Stimulated activated CD4-positive, alpha-beta T cell treated with anti-CD3 and anti-CD28 coated beads, Interleukin-12 subunit alpha, Interleukin-12 subunit beta, amount 100 ng/mL, for 24 hours (primary cell): Measurements from ENCODE around the gene TREH.

ENCODE experiments used
- DNase-seq, 2 experiments: peaks; one replicate each; pipeline ENCODE4 v3.0.0-alpha.2; 2020; ENCODE audit warnings: low read depth in 2 of 2

TREH gene

GRCh38 chr11:118629761-118630661 lies 49.4 kb downstream of the TREH start:
- DNase-seq, result no peak

GRCh38 chr11:118628861-118629549 lies 50.4 kb downstream of the TREH start:
- DNase-seq, result no peak

DNA sequence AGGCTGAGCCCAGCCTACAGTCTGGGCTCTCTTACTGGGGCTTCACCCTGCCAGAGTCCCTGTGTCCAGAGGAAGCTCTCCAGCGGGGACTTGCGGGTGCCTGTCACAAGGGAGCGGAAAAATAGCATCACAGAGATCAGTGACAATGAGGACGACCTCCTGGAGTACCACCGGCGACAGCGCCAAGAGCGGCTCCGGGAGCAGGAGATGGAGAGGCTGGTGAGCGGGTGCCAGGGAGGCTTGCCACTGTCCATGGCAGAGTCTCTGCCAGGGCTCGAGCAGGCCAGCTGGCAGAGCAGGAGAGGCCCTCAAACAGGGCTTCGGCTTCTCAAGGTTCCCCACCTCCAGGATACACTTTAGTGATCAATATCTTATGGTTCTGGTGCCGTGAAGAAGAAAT lies 51.0 kb downstream of the TREH start:
- DNase-seq, result no peak

- DNase-seq, result no peak
Measured at GRCh38 chr11:118628031-118628430, 51.4 kb downstream of the TREH start.

DNA sequence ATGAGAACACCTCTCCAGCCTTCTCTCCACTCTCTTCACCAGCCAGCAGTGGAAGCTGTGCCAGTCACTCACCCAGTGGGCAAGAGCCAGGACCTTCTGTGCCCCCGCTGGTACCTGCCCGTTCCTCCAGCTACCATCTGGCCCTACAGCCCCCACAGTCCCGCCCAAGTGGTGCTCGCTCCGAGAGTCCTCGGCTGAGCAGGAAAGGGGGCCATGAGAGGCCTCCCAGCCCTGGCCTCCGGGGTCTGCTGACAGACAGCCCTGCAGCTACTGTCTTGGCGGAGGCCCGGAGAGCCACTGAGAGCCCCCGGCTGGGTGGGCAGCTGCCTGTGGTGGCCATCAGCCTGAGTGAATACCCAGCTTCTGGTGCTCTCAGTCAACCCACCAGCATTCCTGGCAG lies 51.9 kb downstream of the TREH start:
- no peak for DNase-seq

DNA sequence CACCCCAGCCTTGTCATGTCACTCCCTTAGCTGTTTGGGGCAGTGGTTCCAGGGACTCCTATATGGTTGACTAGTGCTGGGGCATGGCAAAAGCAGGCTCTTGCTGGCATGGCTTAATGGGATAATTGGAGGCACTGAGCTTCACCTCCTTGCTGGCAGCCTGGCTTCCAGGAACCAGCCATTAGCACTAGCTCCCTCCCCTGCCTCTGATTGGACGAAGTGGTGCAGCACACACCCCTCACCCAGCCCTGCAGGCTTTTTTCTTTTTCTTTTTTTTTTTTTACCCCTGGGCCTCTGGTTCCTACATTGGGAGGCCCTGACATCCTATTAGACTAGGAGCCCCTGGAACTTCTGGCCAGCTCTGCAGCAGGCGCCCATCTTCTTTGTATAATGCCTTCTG lies 53.5 kb downstream of the TREH start:
- DNase-seq, result no peak

DNA sequence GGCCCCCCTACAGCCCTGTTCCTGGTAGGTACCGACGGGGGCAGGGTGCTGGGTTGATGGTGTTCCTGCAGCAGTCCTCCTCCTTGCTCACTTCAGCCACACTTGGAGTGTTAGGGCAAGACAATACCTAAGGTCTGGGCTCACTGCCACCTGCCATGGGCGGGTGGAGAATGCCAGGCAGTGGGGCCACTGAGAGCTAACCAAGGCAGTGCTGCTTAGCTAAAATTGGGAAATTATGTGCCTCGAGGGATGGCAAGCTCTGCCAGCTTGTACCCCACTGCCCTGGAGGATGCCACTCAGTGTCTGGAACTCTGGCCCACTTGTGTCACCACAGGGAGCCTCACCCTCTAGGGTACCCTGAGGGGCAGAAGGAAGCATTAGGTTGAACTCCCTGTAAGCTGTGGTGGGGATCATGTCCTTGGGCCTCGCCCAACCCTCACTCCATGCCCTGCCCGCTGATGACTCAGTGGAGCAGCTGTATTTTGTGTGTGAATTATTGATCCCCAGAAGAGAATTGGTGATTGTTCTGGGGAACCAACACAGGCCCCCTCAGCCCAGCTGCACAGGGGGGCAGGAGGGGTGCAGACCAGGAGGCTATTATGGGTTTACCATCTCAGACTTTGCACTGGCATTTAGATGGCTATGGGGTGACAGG lies 54.3 kb downstream of the TREH start:
- no peak for DNase-seq

DNA sequence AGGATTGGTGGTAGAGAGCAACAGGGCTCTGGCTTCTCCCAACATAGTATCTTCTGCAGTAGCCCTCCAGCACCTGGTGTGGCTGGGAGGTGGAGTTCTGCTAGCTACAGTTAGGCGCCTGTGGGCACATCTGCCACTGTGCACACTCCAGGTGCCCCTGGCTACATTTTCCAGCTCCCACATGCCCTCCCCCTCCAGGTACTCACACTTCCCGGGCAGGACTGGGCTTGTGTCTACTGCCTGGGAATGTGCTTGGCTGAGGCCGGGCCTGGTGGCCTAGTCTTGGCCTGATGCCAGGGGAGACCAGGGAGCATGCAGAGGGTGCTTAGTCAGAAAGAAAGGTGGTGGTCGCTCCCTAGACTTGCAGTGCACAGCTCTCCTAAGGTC lies 56.2 kb downstream of the TREH start:
- DNase-seq, result no peak

GRCh38 chr11:118622376-118623268 lies 56.8 kb downstream of the TREH start:
- no peak for DNase-seq

- no peak for DNase-seq
Measured at GRCh38 chr11:118621784-118622375, 57.6 kb downstream of the TREH start.

- DNase-seq, result peak in 1 of 2 experiments; percentile 31
Measured at GRCh38 chr11:118621071-118621783, 58.2 kb downstream of the TREH start.

GRCh38 chr11:118620529-118621070 lies 58.9 kb downstream of the TREH start:
- DNase-seq, result no peak

GRCh38 chr11:118619444-118620197 lies 59.8 kb downstream of the TREH start:
- DNase-seq, result no peak

GRCh38 chr11:118618991-118619375 lies 60.5 kb downstream of the TREH start:
- no peak for DNase-seq

DNA sequence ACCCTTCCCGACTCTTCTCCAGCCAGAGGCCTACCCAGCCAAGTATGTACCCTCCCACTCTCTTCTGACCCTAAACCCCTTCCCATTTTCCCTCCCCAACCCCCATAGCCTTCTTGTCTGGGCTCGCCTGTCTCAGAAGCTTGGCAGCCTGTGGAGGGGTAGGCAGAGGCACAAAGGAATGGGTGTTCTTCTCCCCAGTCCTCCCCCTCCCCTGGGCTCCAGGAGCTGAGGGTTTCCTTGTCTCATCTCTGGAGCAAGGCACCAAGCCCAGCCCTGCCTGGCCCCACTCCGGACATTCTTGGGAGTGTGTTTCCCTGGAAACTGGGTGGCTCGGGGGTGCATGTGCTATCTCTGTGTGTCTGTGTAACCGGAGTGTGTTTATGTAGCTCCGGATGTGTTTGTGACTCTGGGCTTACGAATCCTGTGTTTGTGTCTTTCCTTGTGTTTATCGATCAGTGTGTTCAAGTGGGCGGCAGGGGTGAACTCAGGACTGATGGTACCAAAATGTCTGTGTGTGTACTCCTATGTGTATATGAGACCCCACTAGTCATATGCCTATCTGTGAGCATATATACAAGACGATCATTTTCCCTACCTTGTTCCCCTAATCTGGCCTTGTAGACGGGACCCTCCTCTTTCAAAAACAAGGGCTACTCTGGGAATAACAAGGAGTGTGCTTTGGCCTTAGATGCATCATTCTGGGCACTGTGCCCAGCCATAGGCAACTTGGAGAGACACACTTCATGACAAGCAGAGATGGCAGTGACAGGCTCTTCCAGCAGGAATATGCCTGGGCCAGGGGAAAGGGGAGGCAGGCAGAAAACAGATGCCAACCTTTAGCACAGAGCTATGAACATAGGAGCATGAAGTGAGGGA lies 61.1 kb downstream of the TREH start:
- DNase-seq, result no peak

- no peak for DNase-seq
Measured at GRCh38 chr11:118615976-118616371, 63.5 kb downstream of the TREH start.

DNA sequence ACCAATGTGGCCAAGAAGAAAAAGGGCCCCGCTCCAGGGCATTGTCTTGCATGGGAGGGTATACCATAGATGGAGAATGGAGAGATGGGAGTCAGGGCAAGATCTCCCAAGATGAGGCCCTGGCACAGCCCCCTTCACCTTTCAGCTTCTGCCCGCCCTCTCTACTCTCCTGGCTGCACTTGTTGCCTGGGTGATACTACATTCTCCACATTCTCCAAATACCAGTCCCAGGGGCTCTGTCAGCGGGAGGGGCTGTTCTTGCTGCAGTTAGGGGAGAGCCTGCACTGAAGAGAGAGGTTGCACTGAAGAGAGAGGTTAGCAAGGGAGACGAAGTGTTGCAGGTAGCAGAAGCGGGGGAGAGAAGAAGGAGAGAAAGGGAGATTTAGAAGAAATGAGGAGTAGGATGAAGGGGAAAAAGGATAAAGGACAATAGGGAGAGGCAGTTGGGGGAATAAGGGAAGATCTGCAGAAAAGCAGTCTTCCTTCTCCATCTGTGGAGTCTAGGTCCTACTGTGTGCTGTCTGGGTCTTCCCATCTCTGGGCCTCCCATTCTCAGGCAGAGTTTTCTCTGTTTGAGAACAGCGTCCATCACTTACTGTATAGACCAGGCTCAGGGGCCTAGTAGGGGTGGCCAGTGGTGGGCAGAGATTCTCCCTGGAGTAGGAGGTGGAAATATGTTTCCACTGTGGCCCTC lies 64.0 kb downstream of the TREH start:
- DNase-seq, result no peak

- DNase-seq, result no peak
Measured at GRCh38 chr11:118614511-118614910, 64.9 kb downstream of the TREH start.
